GM12872 (cell line): Measurements from ENCODE around the gene PDILT.

Experiments used
- CTCF ChIP-seq: IDR thresholded peaks from 3 replicates; pipeline ENCODE4 v1.5.1; 2011; ENCODE audit warnings: low read depth, mild to moderate bottlenecking, low read length, moderate library complexity; ENCODE audit not compliant: insufficient read depth

PDILT gene

GRCh38 chr16:20318006-20318405 is 86.5 kb downstream of the PDILT start:
- no peak for TF ChIP-seq CTCF

- TF ChIP-seq CTCF, result no peak
These were observed 87.4 kb downstream of the PDILT start for GRCh38 chr16:20317117-20317516.

- no peak for TF ChIP-seq CTCF
These were observed 87.8 kb downstream of the PDILT start for GRCh38 chr16:20316715-20317114.

- TF ChIP-seq CTCF, result no peak
These were observed 88.8 kb downstream of the PDILT start for GRCh38 chr16:20315764-20316163.

GRCh38 chr16:20314575-20314974 is 90.0 kb downstream of the PDILT start:
- TF ChIP-seq CTCF, result no peak

- no peak for TF ChIP-seq CTCF
These were observed 90.8 kb downstream of the PDILT start for GRCh38 chr16:20313741-20314140.

GRCh38 chr16:20311548-20311947 is 93.0 kb downstream of the PDILT start:
- TF ChIP-seq CTCF, result no peak
